Measurements from ENCODE around the gene FAF2. TPM values are rescaled to one million over a fixed set of nuclear protein-coding genes. Genes with fewer than 3 reads are reported as not detected.

FAF2 gene
- total RNA-seq, 1 experiment from 2014 or later = 53.2 TPM

DNA sequence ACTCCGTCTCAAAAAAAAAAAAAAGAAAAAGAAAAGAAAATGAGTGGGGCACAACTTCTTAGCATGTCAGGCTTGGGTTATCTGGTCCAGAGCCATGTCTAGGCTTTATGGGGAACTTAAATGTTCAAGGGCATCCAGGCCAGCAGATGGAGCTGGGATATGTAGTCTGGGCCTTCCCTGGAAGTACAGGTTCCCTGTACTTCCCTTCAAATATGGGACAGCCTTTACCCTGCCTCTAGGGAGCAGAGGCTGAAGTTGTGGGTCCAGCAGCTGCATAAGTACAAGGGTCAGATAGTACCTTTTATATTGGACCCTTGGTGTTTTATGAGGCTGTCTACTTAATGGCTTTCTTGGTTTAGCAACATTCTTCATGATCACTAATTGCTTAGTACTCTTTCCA is 42.1 kb downstream of the FAF2 start:
- H3K4me3 ChIP-seq (ENCODE audit: low read depth, low read length, poor library complexity, severe bottlenecking) = no peak overlapping the region
- no peaks in the 10 kb centered on the region for H3K4me1 ChIP-seq (ENCODE audit: insufficient read depth, low read length, poor library complexity, severe bottlenecking)
- CTCF ChIA-PET = no interaction called here
- no peaks in the 10 kb centered on the region for H3K27me3 ChIP-seq (replicated peaks; ENCODE audit: insufficient read depth, low read depth, low read length, poor library complexity)
- TF ChIP-seq, protein P1, sequence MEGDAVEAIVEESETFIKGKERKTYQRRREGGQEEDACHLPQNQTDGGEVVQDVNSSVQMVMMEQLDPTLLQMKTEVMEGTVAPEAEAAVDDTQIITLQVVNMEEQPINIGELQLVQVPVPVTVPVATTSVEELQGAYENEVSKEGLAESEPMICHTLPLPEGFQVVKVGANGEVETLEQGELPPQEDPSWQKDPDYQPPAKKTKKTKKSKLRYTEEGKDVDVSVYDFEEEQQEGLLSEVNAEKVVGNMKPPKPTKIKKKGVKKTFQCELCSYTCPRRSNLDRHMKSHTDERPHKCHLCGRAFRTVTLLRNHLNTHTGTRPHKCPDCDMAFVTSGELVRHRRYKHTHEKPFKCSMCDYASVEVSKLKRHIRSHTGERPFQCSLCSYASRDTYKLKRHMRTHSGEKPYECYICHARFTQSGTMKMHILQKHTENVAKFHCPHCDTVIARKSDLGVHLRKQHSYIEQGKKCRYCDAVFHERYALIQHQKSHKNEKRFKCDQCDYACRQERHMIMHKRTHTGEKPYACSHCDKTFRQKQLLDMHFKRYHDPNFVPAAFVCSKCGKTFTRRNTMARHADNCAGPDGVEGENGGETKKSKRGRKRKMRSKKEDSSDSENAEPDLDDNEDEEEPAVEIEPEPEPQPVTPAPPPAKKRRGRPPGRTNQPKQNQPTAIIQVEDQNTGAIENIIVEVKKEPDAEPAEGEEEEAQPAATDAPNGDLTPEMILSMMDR (conservative IDR thresholded peaks at IDR 0.05; ENCODE audit: low read depth, low read length) = no peak
- TF ChIP-seq EZH2 (IDR thresholded peaks at IDR 0.05; ENCODE audit: borderline replicate concordance, low read depth, low read length, poor library complexity, severe bottlenecking) = no peak
- H3K27ac ChIP-seq (ENCODE audit: low read depth, low read length, poor library complexity, severe bottlenecking) = no peak overlapping the region
- H3K36me3 ChIP-seq (ENCODE audit: insufficient read depth, low read length, poor library complexity, severe bottlenecking) = peaks cover 66% of the 10 kb centered on the region
- no peaks in the 10 kb centered on the region for H3K9me3 ChIP-seq (ENCODE audit: low read depth, low read length, poor library complexity, severe bottlenecking)
- POLR2A ChIA-PET (ENCODE audit: low non-redundant PET) = interaction anchor here (0.6 kb wide), 1 partner anchor 20 kb away, joined by 3 read pairs; no protein-coding TSS in a partner anchor
- no TSS peak for BruUV-seq (replicated peaks)
- intact Hi-C loops (cut with micrococcal nuclease; ENCODE audit: unreplicated experiment) = no loop called here
- no peak for DNase-seq (ENCODE audit: low spot score)

DNA sequence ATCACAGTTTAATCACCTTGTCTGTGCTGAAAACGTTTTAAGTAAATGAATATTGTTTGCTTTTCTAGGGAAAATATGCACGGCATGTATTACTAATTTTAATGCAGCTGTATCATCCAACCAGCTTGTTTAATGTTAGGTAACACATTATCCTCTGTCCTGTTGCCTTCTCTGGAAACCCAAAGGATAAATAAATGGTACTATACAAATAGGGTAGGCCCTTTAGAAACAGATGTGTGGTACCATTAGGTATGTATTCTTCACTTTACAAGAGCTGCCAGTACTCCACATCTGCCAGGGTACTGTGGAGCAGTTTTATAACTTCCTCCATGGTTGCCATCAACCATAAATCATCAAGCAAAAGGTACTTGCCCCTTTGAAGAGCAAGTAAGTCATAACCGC is 42.9 kb downstream of the FAF2 start:
- no peaks in the 10 kb centered on the region for H3K9me3 ChIP-seq (ENCODE audit: low read depth, low read length, poor library complexity, severe bottlenecking)
- intact Hi-C loops (cut with micrococcal nuclease; ENCODE audit: unreplicated experiment) = no loop called here
- H3K27me3 ChIP-seq (replicated peaks; ENCODE audit: insufficient read depth, low read depth, low read length, poor library complexity) = no peaks in the 10 kb centered on the region
- POLR2A ChIA-PET (ENCODE audit: low non-redundant PET) = no interaction called here
- CTCF ChIA-PET = no interaction called here
- peaks cover 68% of the 10 kb centered on the region for H3K36me3 ChIP-seq (ENCODE audit: insufficient read depth, low read length, poor library complexity, severe bottlenecking)
- BruUV-seq (replicated peaks) = no TSS peak
- no peak for DNase-seq (ENCODE audit: low spot score)
- H3K4me1 ChIP-seq (ENCODE audit: insufficient read depth, low read length, poor library complexity, severe bottlenecking) = no peaks in the 10 kb centered on the region
- H3K27ac ChIP-seq (ENCODE audit: low read depth, low read length, poor library complexity, severe bottlenecking) = no peak overlapping the region
- no peak overlapping the region for H3K4me3 ChIP-seq (ENCODE audit: low read depth, low read length, poor library complexity, severe bottlenecking)
- TF ChIP-seq EZH2 (IDR thresholded peaks at IDR 0.05; ENCODE audit: borderline replicate concordance, low read depth, low read length, poor library complexity, severe bottlenecking) = no peak
- TF ChIP-seq, protein P1 (conservative IDR thresholded peaks at IDR 0.05; ENCODE audit: low read depth, low read length) = no peak

DNA sequence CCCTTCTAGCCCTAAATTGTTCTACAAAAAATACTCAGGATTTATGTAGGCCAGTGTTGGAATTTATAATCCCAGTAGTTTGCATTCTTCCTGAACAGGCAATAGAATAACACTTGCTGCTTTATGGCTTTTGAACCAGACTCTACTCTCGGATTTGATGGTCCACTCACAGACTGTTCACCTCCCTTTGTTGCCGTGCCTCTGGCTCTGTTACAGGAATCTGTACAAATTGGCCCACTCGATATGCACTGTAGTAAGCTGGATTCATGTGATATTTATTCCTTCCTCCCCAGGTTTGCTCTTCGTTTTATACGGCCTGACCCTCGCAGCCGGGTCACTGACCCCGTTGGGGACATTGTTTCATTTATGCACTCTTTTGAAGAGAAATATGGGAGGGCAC is 43.7 kb downstream of the FAF2 start:
- Histone ChIP-seq H3K9me3 (ENCODE audit: low read depth, low read length, poor library complexity, severe bottlenecking) (no peaks in the 10 kb centered on the region), H3K27ac (ENCODE audit: low read depth, low read length, poor library complexity, severe bottlenecking) (no peak overlapping the region), H3K27me3 (replicated peaks; ENCODE audit: insufficient read depth, low read depth, low read length, poor library complexity) (no peaks in the 10 kb centered on the region), H3K36me3 (ENCODE audit: insufficient read depth, low read length, poor library complexity, severe bottlenecking) (peaks cover 70% of the 10 kb centered on the region), H3K4me1 (ENCODE audit: insufficient read depth, low read length, poor library complexity, severe bottlenecking) (no peaks in the 10 kb centered on the region), H3K4me3 (ENCODE audit: low read depth, low read length, poor library complexity, severe bottlenecking) (no peak overlapping the region)
- ChIA-PET CTCF (no interaction called here), POLR2A (ENCODE audit: low non-redundant PET) (no interaction called here)
- no peak for DNase-seq (ENCODE audit: low spot score)
- no TSS peak for BruUV-seq (replicated peaks)
- TF ChIP-seq, protein P1 (conservative IDR thresholded peaks at IDR 0.05; ENCODE audit: low read depth, low read length) = no peak
- TF ChIP-seq EZH2 (IDR thresholded peaks at IDR 0.05; ENCODE audit: borderline replicate concordance, low read depth, low read length, poor library complexity, severe bottlenecking) = no peak
- intact Hi-C loops (cut with micrococcal nuclease; ENCODE audit: unreplicated experiment) = no loop called here

Data from A673 (cell line).